Raji (cell line): ENCODE data around the gene HOXD9.

Source experiments
- POLR2A ChIP-seq: IDR thresholded peaks from 2 replicates; pipeline ENCODE4 v1.6.1; 2011; ENCODE audit warnings: low read depth, low read length, control low read depth; ENCODE audit not compliant: insufficient read depth

The HOXD9 gene

DNA sequence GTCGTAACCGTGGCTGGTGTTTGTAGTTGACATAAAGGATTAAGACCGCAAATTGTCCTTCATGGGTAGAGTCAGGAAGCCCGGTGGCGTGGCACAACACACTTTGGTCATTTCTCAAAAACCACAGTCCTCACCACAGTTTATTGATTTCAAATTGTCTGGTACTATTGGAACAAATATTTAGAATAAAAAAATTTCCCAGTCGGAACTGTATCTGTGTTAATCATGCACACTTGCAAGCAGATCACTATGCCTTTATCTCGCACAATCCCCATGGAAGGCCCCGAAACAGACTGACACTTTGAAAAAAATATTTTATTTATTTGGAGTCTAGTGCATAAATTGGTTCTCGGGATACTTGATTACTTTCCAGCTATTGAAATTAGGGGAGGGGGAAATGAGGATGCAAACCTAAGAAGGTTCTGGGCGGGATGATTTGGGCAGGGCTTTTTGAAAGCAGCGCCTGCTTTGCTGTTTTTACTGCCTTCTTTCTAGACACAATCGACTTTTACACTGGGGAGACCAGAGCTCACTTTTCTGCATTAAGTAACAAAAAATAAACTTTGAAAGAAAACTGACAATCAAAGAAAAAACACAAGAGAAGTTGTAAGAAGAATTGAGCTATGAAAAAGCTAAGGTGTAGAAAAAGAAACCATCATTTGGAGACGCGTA lies 50.5 kb downstream of the HOXD9 start:
- TF ChIP-seq POLR2A: no peak

DNA sequence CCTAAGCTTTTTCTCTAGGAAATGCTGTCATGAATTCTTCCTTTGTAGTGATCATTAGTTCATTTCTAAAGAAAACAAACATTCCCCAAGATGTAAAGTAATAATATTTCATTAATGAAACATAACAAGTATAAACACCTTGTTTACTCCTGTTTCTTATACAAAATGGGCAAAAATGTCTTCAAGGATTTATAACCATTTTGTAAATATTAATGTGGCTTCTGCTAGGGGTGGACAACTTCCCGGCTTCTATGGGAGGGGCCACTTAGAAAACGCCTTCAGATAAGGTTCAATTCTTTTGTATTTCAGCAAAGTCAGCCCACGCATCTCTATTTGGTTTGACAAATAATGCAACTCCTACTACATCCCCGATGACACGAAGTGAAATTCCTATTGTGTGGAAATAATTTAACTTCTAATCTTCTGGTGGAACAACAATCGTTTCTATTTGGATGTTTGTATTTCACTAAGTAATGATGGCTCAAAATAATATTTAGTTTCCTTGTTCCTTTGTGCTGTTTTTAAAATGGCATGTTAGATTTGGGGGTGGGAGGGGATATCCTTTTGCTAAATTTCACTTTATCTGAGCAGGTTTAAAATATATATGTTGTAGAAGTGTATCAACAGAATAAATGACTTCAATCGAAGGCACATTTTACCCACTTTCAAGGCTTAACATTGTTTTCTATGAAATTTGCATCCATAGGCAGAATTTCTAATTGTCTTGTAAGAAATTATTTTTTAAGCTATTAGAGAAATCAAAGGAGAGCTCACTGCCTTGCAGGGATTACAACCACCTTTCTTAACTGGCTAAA lies 51.3 kb downstream of the HOXD9 start:
- no peak for TF ChIP-seq POLR2A

DNA sequence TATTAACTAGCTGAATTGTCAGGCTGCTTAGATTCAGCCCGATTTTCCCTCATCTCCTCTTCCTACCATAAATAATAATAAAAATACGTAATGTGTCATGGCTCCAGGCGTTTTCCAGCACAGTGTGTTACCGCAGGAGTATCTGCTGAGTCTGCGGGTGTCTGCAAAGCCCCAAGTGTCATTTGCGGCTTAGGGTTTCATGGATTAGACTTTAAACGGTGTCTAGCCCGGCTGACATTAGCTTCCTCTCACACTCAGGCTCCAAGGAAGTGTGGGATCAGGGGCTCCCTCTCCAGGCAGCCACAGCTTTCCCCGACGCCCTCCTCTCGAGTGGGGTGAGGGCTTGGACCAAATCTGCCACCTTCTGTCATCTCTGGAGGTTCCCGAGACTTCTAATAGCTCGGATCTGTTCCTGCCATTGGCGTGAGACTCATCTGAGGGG lies 51.9 kb downstream of the HOXD9 start:
- TF ChIP-seq POLR2A: no peak
